Loucy (cell line): ENCODE measurements around the gene CD96.

Experiments used
- H2AFZ ChIP-seq: fragments of 200-600 bp; sonication (generic); 2 replicates; pipeline ENCODE4 v1.6.0; 2016; ENCODE audit warnings: antibody characterized with exemption, mild to moderate bottlenecking, low read length, moderate library complexity
- H3F3A ChIP-seq: fragments of 200-600 bp; 2 replicates; pipeline ENCODE4 v1.6.0; 2016; ENCODE audit warnings: antibody characterized with exemption, low read depth, mild to moderate bottlenecking
- H3K27me3 ChIP-seq: fragments of 200-600 bp; sonication (generic); 2 replicates; pipeline ENCODE4 v1.6.1; 2014; ENCODE audit warnings: low read length, mild to moderate bottlenecking; ENCODE audit not compliant: insufficient read depth, poor library complexity, severe bottlenecking
- H3K36me3 ChIP-seq: fragments of 200-600 bp; sonication (generic); 2 replicates; pipeline ENCODE4 v1.6.1; 2016; ENCODE audit warnings: low read length; ENCODE audit not compliant: insufficient read depth
- H3K4me1 ChIP-seq: fragments of 200-600 bp; sonication (generic); 2 replicates; pipeline ENCODE4 v1.5.1; 2014; ENCODE audit warnings: low read length, mild to moderate bottlenecking; ENCODE audit not compliant: insufficient read depth, poor library complexity, severe bottlenecking
- H3K4me2 ChIP-seq: fragments of 200-600 bp; sonication (generic); 2 replicates; pipeline ENCODE4 v1.6.0; 2014; ENCODE audit warnings: antibody characterized with exemption, low read length, low read depth, mild to moderate bottlenecking; ENCODE audit not compliant: poor library complexity, severe bottlenecking
- H3K4me3 ChIP-seq: fragments of 200-600 bp; sonication (generic); 2 replicates; pipeline ENCODE4 v1.5.1; 2014; ENCODE audit warnings: low read length, mild to moderate bottlenecking, mixed read lengths; ENCODE audit not compliant: poor library complexity, severe bottlenecking
- H3K79me2 ChIP-seq: fragments of 200-600 bp; sonication (generic); 2 replicates; pipeline ENCODE4 v1.6.1; 2014; ENCODE audit warnings: low read length; ENCODE audit not compliant: insufficient read depth
- H3K9ac ChIP-seq: fragments of 200-600 bp; sonication (generic); 2 replicates; pipeline ENCODE4 v1.6.0; 2014; ENCODE audit warnings: mild to moderate bottlenecking, low read depth, low read length, moderate library complexity; ENCODE audit not compliant: poor library complexity, severe bottlenecking
- H3K9me2 ChIP-seq: fragments of 200-600 bp; sonication (generic); replicated peaks from 2 replicates; pipeline ENCODE4 v1.6.1; 2016; ENCODE audit warnings: low read depth, low read length, mixed read lengths
- H3K9me3 ChIP-seq: fragments of 200-600 bp; sonication (generic); 2 replicates; pipeline ENCODE4 v1.6.1; 2014; ENCODE audit warnings: mild to moderate bottlenecking, antibody characterized with exemption, low read length, low read depth; ENCODE audit not compliant: insufficient read depth
- H4K20me1 ChIP-seq: fragments of 200-600 bp; sonication (generic); 2 replicates; pipeline ENCODE4 v1.6.0; 2014; ENCODE audit warnings: antibody characterized with exemption, low read length, mild to moderate bottlenecking; ENCODE audit not compliant: insufficient read depth, poor library complexity, severe bottlenecking
- CTCF ChIP-seq: fragments of 200-600 bp; sonication (generic); conservative IDR thresholded peaks from 2 replicates; pipeline ENCODE4 v1.5.1; 2014; ENCODE audit warnings: mild to moderate bottlenecking, antibody characterized with exemption, low read length
- EZH2phosphoT487 ChIP-seq: fragments of 200-600 bp; IDR thresholded peaks from 2 replicates; pipeline ENCODE4 v1.6.1; 2018; ENCODE audit warnings: antibody characterized with exemption, mild to moderate bottlenecking, moderate library complexity, borderline replicate concordance

Gene CD96

DNA sequence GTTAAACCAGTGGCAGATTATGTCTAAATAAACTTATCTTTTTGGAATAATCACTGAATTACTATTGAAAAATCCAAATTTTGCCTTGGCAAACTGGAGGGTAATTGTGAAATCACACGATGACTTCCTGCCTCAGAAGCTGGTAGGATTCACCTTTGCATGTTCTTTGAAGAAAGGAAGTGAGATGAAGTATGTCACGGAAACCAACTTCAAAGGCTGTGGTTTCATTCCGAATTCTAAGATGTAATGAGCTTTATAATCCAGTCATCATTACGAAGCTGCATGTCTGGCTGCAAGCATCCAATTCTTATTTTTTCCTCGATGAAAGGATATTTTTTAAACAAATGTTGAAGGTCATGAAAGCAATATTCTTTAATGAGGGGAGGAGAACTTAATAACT is 68.2 kb downstream of the CD96 start:
- Histone ChIP-seq H3K27me3 (no peaks in the 10 kb centered on the region), H4K20me1 (peaks cover 11% of the 10 kb centered on the region), H2AFZ (no peak overlapping the region), H3K9me2 (no peaks in the 10 kb centered on the region), H3K79me2 (no peaks in the 10 kb centered on the region), H3K36me3 (peaks cover 9% of the 10 kb centered on the region; the same call in 1 of the 2 replicates), H3K4me3 (peak overlapping the region; percentile 39), H3F3A (no peaks in the 10 kb centered on the region), H3K9me3 (no peaks in the 10 kb centered on the region), H3K4me2 (peak overlapping the region; percentile 63), H3K9ac (no peak overlapping the region), H3K4me1 (peaks cover 19% of the 10 kb centered on the region)
- no peak for TF ChIP-seq EZH2phosphoT487
- no peak for TF ChIP-seq CTCF

DNA sequence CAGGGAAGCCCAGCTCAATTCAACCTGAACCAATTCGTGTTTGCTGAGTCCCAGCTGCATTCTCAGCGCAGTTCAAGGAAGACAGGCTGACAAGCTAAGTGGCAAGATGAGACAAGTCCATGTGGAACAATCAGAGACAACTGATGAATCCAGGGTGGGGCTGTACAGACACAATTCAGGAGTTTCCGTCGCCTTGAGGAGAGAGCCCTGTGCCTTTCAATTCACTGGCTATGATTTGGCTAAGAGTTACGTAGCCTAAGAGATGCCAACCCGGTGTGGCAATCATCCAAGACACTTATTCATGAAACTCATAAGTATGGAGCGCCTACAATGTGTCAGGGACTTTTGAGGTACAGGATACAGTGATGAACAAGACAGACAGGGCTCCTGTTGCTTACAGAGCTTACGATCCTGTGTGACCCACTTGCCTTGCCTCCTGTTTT is 68.6 kb downstream of the CD96 start:
- Histone ChIP-seq H4K20me1 (peaks cover 11% of the 10 kb centered on the region), H2AFZ (no peak overlapping the region), H3K27me3 (no peaks in the 10 kb centered on the region), H3K9me2 (no peaks in the 10 kb centered on the region), H3K4me1 (peaks cover 22% of the 10 kb centered on the region), H3K9ac (no peak overlapping the region), H3F3A (no peaks in the 10 kb centered on the region), H3K9me3 (no peaks in the 10 kb centered on the region), H3K4me2 (peak overlapping the region; percentile 63), H3K4me3 (peak overlapping the region; percentile 39), H3K79me2 (no peaks in the 10 kb centered on the region), H3K36me3 (peaks cover 8% of the 10 kb centered on the region; the same call in 1 of the 2 replicates)
- TF ChIP-seq EZH2phosphoT487, result no peak
- TF ChIP-seq CTCF, result no peak

- H2AFZ ChIP-seq, result no peak overlapping the region
- no peaks in the 10 kb centered on the region for H3K79me2 ChIP-seq
- H3K9ac ChIP-seq, result no peak overlapping the region
- no peaks in the 10 kb centered on the region for H3F3A ChIP-seq
- H3K9me2 ChIP-seq, result no peaks in the 10 kb centered on the region
- peaks cover 10% of the 10 kb centered on the region; the same call in 1 of the 2 replicates for H3K9me3 ChIP-seq
- peaks cover 11% of the 10 kb centered on the region; the same call in 1 of the 2 replicates for H3K36me3 ChIP-seq
- peaks cover 39% of the 10 kb centered on the region for H3K4me1 ChIP-seq
- TF ChIP-seq EZH2phosphoT487, result no peak
- TF ChIP-seq CTCF, result no peak
- no peak overlapping the region for H3K4me3 ChIP-seq
- H4K20me1 ChIP-seq, result peaks cover 11% of the 10 kb centered on the region
- H3K27me3 ChIP-seq, result no peaks in the 10 kb centered on the region
- H3K4me2 ChIP-seq, result no peak overlapping the region
Measured at GRCh38 chr3:111613294-111613693, 71.3 kb downstream of the CD96 start.
